ENCODE data around the gene PLGRKT. TPM values are rescaled to one million over a fixed set of nuclear protein-coding genes. Genes with fewer than 3 reads are reported as not detected.
"Not testable (repeated sequence)": the region's sequence is repeated elsewhere in the genome, so short reads cannot be mapped to it uniquely, and the experiment has no call there.

Gene PLGRKT
- total and polyA plus RNA-seq, 2 experiments from 2014 or later: 13.1 to 31.5 TPM

DNA sequence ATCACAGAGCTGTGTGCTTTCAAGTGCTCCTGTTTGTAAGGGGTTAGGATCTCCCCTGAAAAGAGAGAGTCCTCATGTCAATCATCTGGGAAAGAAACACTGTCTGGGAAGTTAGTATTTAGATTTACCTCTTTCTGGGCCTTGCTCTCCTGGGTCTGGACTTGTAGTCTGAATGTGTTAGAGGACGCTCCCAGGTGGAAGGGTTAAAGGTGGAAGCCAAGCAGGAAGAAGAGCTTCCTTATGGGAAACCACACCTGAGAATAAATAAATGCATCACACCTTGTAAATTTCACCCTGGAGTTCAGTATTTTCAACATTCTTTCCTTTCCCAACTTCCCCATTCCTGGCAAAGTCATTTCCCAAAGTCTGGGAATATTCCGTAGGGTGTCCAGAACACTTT is 1.3 kb downstream of the PLGRKT start:
- Mint-ChIP-seq H3K9me3 (peaks cover 41% of the 10 kb centered on the region), H3K4me1 (peaks cover 18% of the 10 kb centered on the region), H3K4me3 (peak overlapping the region; percentile 94), H3K27me3 (ENCODE audit: insufficient read depth, low read depth, poor library complexity) (peaks cover 5% of the 10 kb centered on the region), H3K27ac (no peak overlapping the region), H3K36me3 (ENCODE audit: low read depth) (peaks cover 51% of the 10 kb centered on the region)
- DNase-seq (ENCODE audit: low spot score): no peak
- TF ChIP-seq POLR2AphosphoS5 (IDR thresholded peaks at IDR 0.05; ENCODE audit: low read depth): no peak
- TF ChIP-seq EZH2 (IDR thresholded peaks at IDR 0.05; ENCODE audit: low read depth, unreplicated experiment): no peak
- no peak for TF ChIP-seq CREB1 (CRISPR knock-in tag; IDR thresholded peaks at IDR 0.05; ENCODE audit: low read depth)
- no peak for TF ChIP-seq ZNF331 (CRISPR knock-in tag; IDR thresholded peaks at IDR 0.05; ENCODE audit: low read depth)
- no peak for TF ChIP-seq ZNF114 (CRISPR knock-in tag; IDR thresholded peaks at IDR 0.05)
- Histone ChIP-seq H3K27ac (ENCODE audit: low read depth) (no peak overlapping the region), H3K27me3 (ENCODE audit: insufficient read depth) (no peaks in the 10 kb centered on the region), H3K9me2 (ENCODE audit: insufficient read depth) (no peaks in the 10 kb centered on the region), H3K4me1 (ENCODE audit: insufficient read depth) (peaks cover 14% of the 10 kb centered on the region), H3F3A (replicated peaks; ENCODE audit: low read depth) (0 out of 2 replicates have a peak, but pooled peaks cover 5% of the 10 kb centered on the region), H3K4me3 (peak overlapping the region; percentile 66), H2AFZ (no peak overlapping the region), H3K4me2 (peak overlapping the region; percentile 89), H3K79me2 (replicated peaks; ENCODE audit: insufficient read depth) (no peaks in the 10 kb centered on the region; the same call in 1 of the 2 replicates), H4K20me1 (replicated peaks; ENCODE audit: insufficient read depth) (no peaks in the 10 kb centered on the region), H3K36me3 (ENCODE audit: insufficient read depth) (peaks cover 7% of the 10 kb centered on the region)
- no peak for ATAC-seq

DNA sequence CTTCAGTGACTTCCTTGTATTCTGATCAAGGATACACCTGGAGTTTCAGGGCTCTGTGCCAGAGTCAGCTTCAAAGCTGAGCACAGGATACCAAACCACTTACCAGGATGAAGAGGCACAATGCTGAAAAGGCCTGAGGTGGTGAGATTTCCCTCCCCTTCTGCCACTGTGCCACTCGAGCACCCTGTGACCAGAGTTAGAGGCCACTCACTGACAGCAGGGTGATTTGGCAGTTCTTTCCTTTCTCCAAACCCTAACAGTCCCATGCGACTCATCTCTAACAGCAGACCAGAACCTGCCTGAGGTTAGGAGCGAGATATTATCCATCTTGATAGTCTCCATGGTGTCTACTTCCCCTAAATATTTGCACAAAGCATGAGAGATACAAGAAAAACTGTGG is 1.8 kb downstream of the PLGRKT start:
- H3K27me3 Mint-ChIP-seq (ENCODE audit: insufficient read depth, low read depth, poor library complexity): peaks cover 5% of the 10 kb centered on the region
- no peak overlapping the region for H2AFZ ChIP-seq
- peaks cover 14% of the 10 kb centered on the region for H3K4me1 ChIP-seq (ENCODE audit: insufficient read depth)
- no peak overlapping the region for H3K4me2 ChIP-seq
- 0 out of 2 replicates have a peak, but pooled peaks cover 3% of the 10 kb centered on the region for H3F3A ChIP-seq (replicated peaks; ENCODE audit: low read depth)
- H3K27ac ChIP-seq (ENCODE audit: low read depth): no peak overlapping the region
- no peak for DNase-seq (ENCODE audit: low spot score)
- peaks cover 18% of the 10 kb centered on the region for H3K4me1 Mint-ChIP-seq
- no peak overlapping the region for H3K4me3 Mint-ChIP-seq
- H3K36me3 Mint-ChIP-seq (ENCODE audit: low read depth): peaks cover 53% of the 10 kb centered on the region
- H3K27me3 ChIP-seq (ENCODE audit: insufficient read depth): no peaks in the 10 kb centered on the region
- no peaks in the 10 kb centered on the region; the same call in 1 of the 2 replicates for H3K79me2 ChIP-seq (replicated peaks; ENCODE audit: insufficient read depth)
- TF ChIP-seq EZH2phosphoT487 (IDR thresholded peaks at IDR 0.05; ENCODE audit: unreplicated experiment) (no peak), POLR2AphosphoS5 (IDR thresholded peaks at IDR 0.05; ENCODE audit: low read depth) (no peak), EZH2 (IDR thresholded peaks at IDR 0.05; ENCODE audit: low read depth, unreplicated experiment) (no peak), NANOG (IDR thresholded peaks at IDR 0.05; ENCODE audit: borderline replicate concordance) (no peak), JUNB (IDR thresholded peaks at IDR 0.05; ENCODE audit: unreplicated experiment) (no peak), STAT1 (IDR thresholded peaks at IDR 0.05; ENCODE audit: unreplicated experiment) (no peak)
- TF ChIP-seq, protein P1, sequence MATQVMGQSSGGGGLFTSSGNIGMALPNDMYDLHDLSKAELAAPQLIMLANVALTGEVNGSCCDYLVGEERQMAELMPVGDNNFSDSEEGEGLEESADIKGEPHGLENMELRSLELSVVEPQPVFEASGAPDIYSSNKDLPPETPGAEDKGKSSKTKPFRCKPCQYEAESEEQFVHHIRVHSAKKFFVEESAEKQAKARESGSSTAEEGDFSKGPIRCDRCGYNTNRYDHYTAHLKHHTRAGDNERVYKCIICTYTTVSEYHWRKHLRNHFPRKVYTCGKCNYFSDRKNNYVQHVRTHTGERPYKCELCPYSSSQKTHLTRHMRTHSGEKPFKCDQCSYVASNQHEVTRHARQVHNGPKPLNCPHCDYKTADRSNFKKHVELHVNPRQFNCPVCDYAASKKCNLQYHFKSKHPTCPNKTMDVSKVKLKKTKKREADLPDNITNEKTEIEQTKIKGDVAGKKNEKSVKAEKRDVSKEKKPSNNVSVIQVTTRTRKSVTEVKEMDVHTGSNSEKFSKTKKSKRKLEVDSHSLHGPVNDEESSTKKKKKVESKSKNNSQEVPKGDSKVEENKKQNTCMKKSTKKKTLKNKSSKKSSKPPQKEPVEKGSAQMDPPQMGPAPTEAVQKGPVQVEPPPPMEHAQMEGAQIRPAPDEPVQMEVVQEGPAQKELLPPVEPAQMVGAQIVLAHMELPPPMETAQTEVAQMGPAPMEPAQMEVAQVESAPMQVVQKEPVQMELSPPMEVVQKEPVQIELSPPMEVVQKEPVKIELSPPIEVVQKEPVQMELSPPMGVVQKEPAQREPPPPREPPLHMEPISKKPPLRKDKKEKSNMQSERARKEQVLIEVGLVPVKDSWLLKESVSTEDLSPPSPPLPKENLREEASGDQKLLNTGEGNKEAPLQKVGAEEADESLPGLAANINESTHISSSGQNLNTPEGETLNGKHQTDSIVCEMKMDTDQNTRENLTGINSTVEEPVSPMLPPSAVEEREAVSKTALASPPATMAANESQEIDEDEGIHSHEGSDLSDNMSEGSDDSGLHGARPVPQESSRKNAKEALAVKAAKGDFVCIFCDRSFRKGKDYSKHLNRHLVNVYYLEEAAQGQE (IDR thresholded peaks at IDR 0.05; ENCODE audit: unreplicated experiment): no peak
- TF ChIP-seq, protein P2, sequence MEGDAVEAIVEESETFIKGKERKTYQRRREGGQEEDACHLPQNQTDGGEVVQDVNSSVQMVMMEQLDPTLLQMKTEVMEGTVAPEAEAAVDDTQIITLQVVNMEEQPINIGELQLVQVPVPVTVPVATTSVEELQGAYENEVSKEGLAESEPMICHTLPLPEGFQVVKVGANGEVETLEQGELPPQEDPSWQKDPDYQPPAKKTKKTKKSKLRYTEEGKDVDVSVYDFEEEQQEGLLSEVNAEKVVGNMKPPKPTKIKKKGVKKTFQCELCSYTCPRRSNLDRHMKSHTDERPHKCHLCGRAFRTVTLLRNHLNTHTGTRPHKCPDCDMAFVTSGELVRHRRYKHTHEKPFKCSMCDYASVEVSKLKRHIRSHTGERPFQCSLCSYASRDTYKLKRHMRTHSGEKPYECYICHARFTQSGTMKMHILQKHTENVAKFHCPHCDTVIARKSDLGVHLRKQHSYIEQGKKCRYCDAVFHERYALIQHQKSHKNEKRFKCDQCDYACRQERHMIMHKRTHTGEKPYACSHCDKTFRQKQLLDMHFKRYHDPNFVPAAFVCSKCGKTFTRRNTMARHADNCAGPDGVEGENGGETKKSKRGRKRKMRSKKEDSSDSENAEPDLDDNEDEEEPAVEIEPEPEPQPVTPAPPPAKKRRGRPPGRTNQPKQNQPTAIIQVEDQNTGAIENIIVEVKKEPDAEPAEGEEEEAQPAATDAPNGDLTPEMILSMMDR (conservative IDR thresholded peaks at IDR 0.05; ENCODE audit: low read depth in 2 of 2): no peak
- H3K4me3 ChIP-seq: no peak overlapping the region
- peaks cover 7% of the 10 kb centered on the region for H3K36me3 ChIP-seq (ENCODE audit: insufficient read depth)
- ATAC-seq: no peak
- peaks cover 41% of the 10 kb centered on the region for H3K9me3 Mint-ChIP-seq
- H4K20me1 ChIP-seq (replicated peaks; ENCODE audit: insufficient read depth): no peaks in the 10 kb centered on the region
- no peak overlapping the region for H3K27ac Mint-ChIP-seq
- no peaks in the 10 kb centered on the region for H3K9me2 ChIP-seq (ENCODE audit: insufficient read depth)

DNA sequence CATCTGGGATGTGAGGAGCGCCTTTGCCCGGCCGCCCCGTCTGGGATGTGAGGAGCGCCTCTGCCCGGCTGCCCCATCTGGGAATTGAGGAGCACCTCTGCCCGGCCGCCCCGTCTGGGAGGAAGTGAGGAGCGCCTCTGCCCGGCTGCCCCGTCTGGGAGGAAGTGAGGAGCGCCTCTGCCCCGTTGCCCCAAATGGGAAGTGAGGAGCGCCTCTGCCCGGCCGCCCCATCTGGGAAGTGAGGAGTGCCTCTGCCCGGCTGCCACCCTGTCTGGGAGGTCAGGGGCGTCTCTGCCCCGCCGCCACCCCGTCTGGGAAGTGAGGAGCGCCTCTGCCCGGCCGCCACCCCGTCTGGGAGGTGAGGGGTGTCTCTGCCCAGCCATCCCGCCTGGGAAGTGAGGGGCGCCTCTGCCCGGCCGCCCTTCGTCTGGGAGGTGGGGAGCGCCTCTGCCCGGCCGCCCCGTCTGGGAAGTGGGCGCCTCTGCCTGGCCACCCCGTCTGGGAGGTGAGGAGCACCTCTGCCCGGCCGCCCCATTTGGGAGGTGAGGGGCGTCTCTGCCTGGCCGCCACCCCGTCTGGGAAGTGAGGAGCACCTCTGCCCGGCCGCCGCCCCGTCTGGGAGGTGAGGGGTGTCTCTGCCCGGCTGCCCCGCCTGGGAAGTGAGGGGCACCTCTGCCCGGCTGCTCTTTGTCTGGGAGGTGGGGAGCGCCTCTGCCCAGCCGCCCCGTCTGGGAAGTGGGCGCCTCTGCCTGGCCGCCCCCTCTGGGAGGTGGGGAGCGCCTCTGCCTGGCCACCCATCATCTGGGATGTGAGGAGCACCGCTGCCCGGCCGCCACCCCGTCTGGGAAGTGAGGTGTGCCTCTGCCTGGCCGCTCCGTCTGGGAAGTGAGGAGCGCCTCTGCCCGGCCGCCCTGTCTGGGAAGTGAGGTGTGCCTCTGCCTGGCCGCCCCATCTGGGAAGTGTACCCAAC is 3.6 kb downstream of the PLGRKT start:
- H3K4me1 ChIP-seq (ENCODE audit: insufficient read depth): peaks cover 14% of the 10 kb centered on the region
- not testable (repeated sequence) for H3K4me3 ChIP-seq; H3K27ac Mint-ChIP-seq; H3K27me3 Mint-ChIP-seq (ENCODE audit: insufficient read depth, low read depth, poor library complexity); H3K27ac ChIP-seq (ENCODE audit: low read depth); H3K79me2 ChIP-seq (replicated peaks; ENCODE audit: insufficient read depth); H3K36me3 ChIP-seq (ENCODE audit: insufficient read depth); H3K9me2 ChIP-seq (ENCODE audit: insufficient read depth); ATAC-seq; H2AFZ ChIP-seq; H4K20me1 ChIP-seq (replicated peaks; ENCODE audit: insufficient read depth); H3F3A ChIP-seq (replicated peaks; ENCODE audit: low read depth); H3K4me2 ChIP-seq; H3K27me3 ChIP-seq (ENCODE audit: insufficient read depth); H3K4me3 Mint-ChIP-seq; DNase-seq (ENCODE audit: low spot score)
- peaks cover 41% of the 10 kb centered on the region for H3K9me3 Mint-ChIP-seq
- H3K4me1 Mint-ChIP-seq: peaks cover 15% of the 10 kb centered on the region
- H3K36me3 Mint-ChIP-seq (ENCODE audit: low read depth): peaks cover 56% of the 10 kb centered on the region
